Liver (tissue), 9 donors: ENCODE measurements around the gene UQCRFS1. TPM values are rescaled to one million over a fixed set of nuclear protein-coding genes. Genes with fewer than 3 reads are reported as not detected.

Experiments used
- DNase-seq: peaks from one replicate; pipeline ENCODE4 v3.0.0-alpha.2; 2017; ENCODE audit warnings: low spot score
- H3K27ac ChIP-seq, 2 donors: one replicate each; pipeline ENCODE4 v1.7.0; 2013; ENCODE audit warnings: inconsistent platforms in 2 of 2, low read length in 2 of 2, control low read depth in 1 of 2, low read depth in 1 of 2, mild to moderate bottlenecking in 1 of 2
- H3K27me3 ChIP-seq, 4 donors: one replicate each; pipeline versions ENCODE4 v1.6.1 to v1.7.0; 2013; ENCODE audit warnings: low read length in 3 of 4, inconsistent platforms in 1 of 4, mild to moderate bottlenecking in 1 of 4, moderate library complexity in 1 of 4; ENCODE audit not compliant: control insufficient read depth in 4 of 4, insufficient read depth in 4 of 4
- H3K36me3 ChIP-seq, 4 donors: one replicate each; pipeline versions ENCODE4 v1.6.1 to v1.7.0; 2013; ENCODE audit warnings: low read length in 3 of 4, mild to moderate bottlenecking in 3 of 4, low read depth in 1 of 4, moderate library complexity in 1 of 4; ENCODE audit not compliant: control insufficient read depth in 4 of 4, insufficient read depth in 3 of 4
- H3K4me1 ChIP-seq, 4 donors: one replicate each; pipeline versions ENCODE4 v1.6.1 to v1.7.0; 2013; ENCODE audit warnings: low read length in 3 of 4, mild to moderate bottlenecking in 3 of 4, moderate library complexity in 1 of 4; ENCODE audit not compliant: control insufficient read depth in 4 of 4, insufficient read depth in 4 of 4
- H3K4me3 ChIP-seq, 3 donors: one replicate each; pipeline versions ENCODE4 v1.6.1 to v1.7.0; 2013; ENCODE audit warnings: low read length in 3 of 3, control low read depth in 1 of 3, low read depth in 1 of 3, mild to moderate bottlenecking in 1 of 3
- H3K9ac ChIP-seq, 2 donors: one replicate each; pipeline ENCODE4 v1.7.0; 2013; ENCODE audit warnings: low read length in 2 of 2, mild to moderate bottlenecking in 2 of 2, moderate library complexity in 2 of 2, control low read depth in 1 of 2, low read depth in 1 of 2
- H3K9me3 ChIP-seq, 4 donors: one replicate each; pipeline versions ENCODE4 v1.6.1 to v1.7.0; 2013; ENCODE audit warnings: low read length in 3 of 4; ENCODE audit not compliant: control insufficient read depth in 4 of 4
- ATF3 ChIP-seq: IDR thresholded peaks from 2 replicates; pipeline ENCODE4 v1.6.1; 2016; ENCODE audit warnings: antibody characterized with exemption
- CTCF ChIP-seq: fragments of 150-350 bp; IDR thresholded peaks from 2 replicates; pipeline ENCODE4 v1.5.1; 2017; ENCODE audit warnings: improper control_type of control experiment, low read depth, low read length; ENCODE audit not compliant: missing input control
- EGR1 ChIP-seq, 2 donors: IDR thresholded peaks; 2 replicates each; pipeline ENCODE4 v1.6.1; 2016 to 2018; ENCODE audit warnings: antibody characterized with exemption in 2 of 2, low read depth in 2 of 2
- FOXA1 ChIP-seq: IDR thresholded peaks from 2 replicates; pipeline ENCODE4 v1.6.1; 2016; ENCODE audit warnings: antibody characterized with exemption
- FOXA2 ChIP-seq: IDR thresholded peaks from 2 replicates; pipeline ENCODE4 v1.6.1; 2016; ENCODE audit warnings: antibody characterized with exemption
- GABPA ChIP-seq, 2 donors: IDR thresholded peaks in 1 of 2; conservative IDR thresholded peaks in 1 of 2; 2 replicates each; pipeline ENCODE4 v1.6.1; 2016; ENCODE audit warnings: antibody characterized with exemption in 2 of 2, mild to moderate bottlenecking in 1 of 2, moderate library complexity in 1 of 2
- HNF4A ChIP-seq, 2 donors: conservative IDR thresholded peaks; 2 replicates each; pipeline ENCODE4 v1.6.1; 2016; ENCODE audit warnings: antibody characterized with exemption in 2 of 2, mild to moderate bottlenecking in 2 of 2
- HNF4G ChIP-seq: IDR thresholded peaks from 2 replicates; pipeline ENCODE4 v1.6.1; 2016; ENCODE audit warnings: antibody characterized with exemption
- JUND ChIP-seq, 2 donors: IDR thresholded peaks; 2 replicates each; pipeline ENCODE4 v1.6.1; 2016; ENCODE audit warnings: antibody characterized with exemption in 2 of 2
- MAX ChIP-seq: IDR thresholded peaks from 2 replicates; pipeline ENCODE4 v1.6.1; 2016; ENCODE audit warnings: antibody characterized with exemption
- NR2F2 ChIP-seq: IDR thresholded peaks from 2 replicates; pipeline ENCODE4 v1.6.1; 2016; ENCODE audit warnings: antibody characterized with exemption
- RAD21 ChIP-seq, 2 donors: IDR thresholded peaks; 2 replicates each; pipeline ENCODE4 v1.6.1; 2016; ENCODE audit warnings: antibody characterized with exemption in 2 of 2, mild to moderate bottlenecking in 2 of 2
- REST ChIP-seq: IDR thresholded peaks from 2 replicates; pipeline ENCODE4 v1.6.1; 2016; ENCODE audit warnings: antibody characterized with exemption, mild to moderate bottlenecking
- RXRA ChIP-seq, 2 donors: IDR thresholded peaks; 2 replicates each; pipeline ENCODE4 v1.6.1; 2017 to 2018; ENCODE audit warnings: antibody characterized with exemption in 2 of 2, mild to moderate bottlenecking in 1 of 2
- SP1 ChIP-seq: IDR thresholded peaks from 2 replicates; pipeline ENCODE4 v1.6.1; 2018; ENCODE audit warnings: antibody characterized with exemption, mild to moderate bottlenecking
- TAF1 ChIP-seq: conservative IDR thresholded peaks from 2 replicates; pipeline ENCODE4 v1.6.1; 2016; ENCODE audit warnings: antibody characterized with exemption, mild to moderate bottlenecking
- YY1 ChIP-seq: IDR thresholded peaks from 2 replicates; pipeline ENCODE4 v1.6.1; 2016; ENCODE audit warnings: antibody characterized with exemption, mild to moderate bottlenecking
- ZBTB33 ChIP-seq: IDR thresholded peaks from 2 replicates; pipeline ENCODE4 v1.6.1; 2016; ENCODE audit warnings: antibody characterized with exemption
- WGBS: extraction: QIAGEN DNeasy Blood & Tissue Kit; methylation state at CpG from one replicate; pipeline ENCODE4 v1.1.7; 2013; 5-methylcytosine and 5-hydroxymethylcytosine counted together
- polyA plus RNA-seq, 2 donors: library from polyadenylated mRNA; stranded (reverse) in 1 of 2; unstranded in 1 of 2; fragments of 200-250 nt in 1 of 2; fragments of >200 nt in 1 of 2; fragmentation: Nextera tagmentation in 1 of 2; extraction: Ambion mirVana in 1 of 2; gene quantifications; one replicate each; pipeline versions ENCODE4 v1.2.1 to v1.2.3, GENCODE V29; 2013 to 2015
- total RNA-seq, 2 donors: library from RNA; depleted of rRNA; stranded (reverse); fragments of >200 nt; gene quantifications; one replicate each; pipeline ENCODE4 v1.2.3, GENCODE V29; 2014
- donor health status: healthy.
- donor health status: healthy.
- donor health status: healthy.
- donor health status: healthy.
- donor health status: healthy.

UQCRFS1 gene
- total and polyA plus RNA-seq, 4 donors, result 19.1 to 71.2 (median 32.7) TPM

GRCh38 chr19:29206453-29206852 is 6.5 kb downstream of the UQCRFS1 start:
- H3K36me3 ChIP-seq, result peaks cover 1 to 10% (median 9%) of the 10 kb centered on the region in 4 donors
- TF ChIP-seq NR2F2 (no peak), JUND (IDR thresholded peaks at IDR 0.05) (no peak), EGR1 (IDR thresholded peaks at IDR 0.05; ENCODE audit: low read depth in 2 of 2) (no peak)
- H3K9me3 ChIP-seq, result no peaks in the 10 kb centered on the region
- H3K27me3 ChIP-seq, result no peaks in the 10 kb centered on the region
- no peak overlapping the region for H3K27ac ChIP-seq
- H3K4me1 ChIP-seq, result peaks cover 0 to 11% (median 5%) of the 10 kb centered on the region in 4 donors
- no peak overlapping the region for H3K4me3 ChIP-seq
- WGBS, result 92% methylated on average over 3 of the region's 3 CpGs
- DNase-seq, result no peak
- no peak overlapping the region for H3K9ac ChIP-seq

- no peak overlapping the region for H3K9ac ChIP-seq
- no peak overlapping the region for H3K27ac ChIP-seq
- TF ChIP-seq FOXA2 (no peak), HNF4A (conservative IDR thresholded peaks at IDR 0.05) (no peak), TAF1 (no peak), FOXA1 (no peak), RAD21 (IDR thresholded peaks at IDR 0.05) (no peak), MAX (no peak), SP1 (no peak), RXRA (IDR thresholded peaks at IDR 0.05) (no peak), REST (no peak), HNF4G (no peak), ATF3 (no peak), GABPA (IDR thresholded peaks at IDR 0.05 in 1 of 2, conservative IDR thresholded peaks at IDR 0.05 in 1 of 2) (no peak), YY1 (no peak), CTCF (no peak), EGR1 (IDR thresholded peaks at IDR 0.05; ENCODE audit: low read depth in 2 of 2) (no peak), ZBTB33 (no peak), NR2F2 (no peak), JUND (IDR thresholded peaks at IDR 0.05) (no peak)
- no peaks in the 10 kb centered on the region for H3K27me3 ChIP-seq
- no peaks in the 10 kb centered on the region for H3K4me1 ChIP-seq
- no peak overlapping the region for H3K4me3 ChIP-seq
- no peaks in the 10 kb centered on the region for H3K9me3 ChIP-seq
- no peak for DNase-seq
- peaks cover 1 to 10% (median 9%) of the 10 kb centered on the region in 4 donors for H3K36me3 ChIP-seq
- 95% methylated on average over 2 of the region's 2 CpGs for WGBS
Measured at GRCh38 chr19:29202281-29202680, 10.7 kb downstream of the UQCRFS1 start.
